ENCODE results near the gene DDAH1.

The DDAH1 gene

GRCh38 chr1:85406081-85406480, 58.9 kb downstream of the DDAH1 start:
- Mint-ChIP-seq H3K4me3 (no peak overlapping the region), H3K27ac (no peak overlapping the region), H3K9me3 (no peaks in the 10 kb centered on the region), H3K27me3 (peaks cover 4% of the 10 kb centered on the region), H3K4me1 (ENCODE audit: low read depth) (no peaks in the 10 kb centered on the region), H3K36me3 (ENCODE audit: low read depth) (no peaks in the 10 kb centered on the region)

DNA sequence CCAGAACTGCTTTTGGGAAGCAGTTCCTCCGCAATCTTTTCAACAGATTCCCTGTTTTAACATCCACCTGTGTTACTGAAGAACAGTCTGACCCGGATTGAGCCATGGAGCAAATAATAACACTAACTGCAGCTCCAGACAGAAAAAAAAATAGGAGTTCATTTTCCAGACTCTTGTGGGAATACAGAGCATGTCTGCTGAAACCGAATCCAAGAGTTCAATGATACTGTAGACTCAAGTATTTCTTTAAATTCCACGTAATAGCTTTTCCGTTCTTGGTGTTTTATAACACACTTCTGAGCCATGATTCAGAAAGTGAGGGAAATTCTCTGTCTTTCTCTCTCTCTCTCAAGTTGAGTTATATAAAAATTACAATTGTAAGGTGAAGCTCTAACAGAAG, 60.6 kb downstream of the DDAH1 start:
- Mint-ChIP-seq H3K36me3 (ENCODE audit: low read depth) (no peaks in the 10 kb centered on the region), H3K4me3 (no peak overlapping the region), H3K27me3 (peaks cover 4% of the 10 kb centered on the region), H3K4me1 (ENCODE audit: low read depth) (no peaks in the 10 kb centered on the region), H3K9me3 (no peaks in the 10 kb centered on the region), H3K27ac (no peak overlapping the region)

- Mint-ChIP-seq H3K27me3 (no peaks in the 10 kb centered on the region), H3K9me3 (no peaks in the 10 kb centered on the region), H3K36me3 (ENCODE audit: low read depth) (no peaks in the 10 kb centered on the region), H3K27ac (no peak overlapping the region), H3K4me3 (no peak overlapping the region), H3K4me1 (ENCODE audit: low read depth) (no peaks in the 10 kb centered on the region)
These were observed 66.4 kb downstream of the DDAH1 start for GRCh38 chr1:85398391-85399064.

- Mint-ChIP-seq H3K27me3 (no peaks in the 10 kb centered on the region), H3K9me3 (no peaks in the 10 kb centered on the region), H3K27ac (no peak overlapping the region), H3K4me3 (no peak overlapping the region), H3K36me3 (ENCODE audit: low read depth) (no peaks in the 10 kb centered on the region), H3K4me1 (ENCODE audit: low read depth) (no peaks in the 10 kb centered on the region)
These were observed 67.4 kb downstream of the DDAH1 start for GRCh38 chr1:85397490-85398032.

DNA sequence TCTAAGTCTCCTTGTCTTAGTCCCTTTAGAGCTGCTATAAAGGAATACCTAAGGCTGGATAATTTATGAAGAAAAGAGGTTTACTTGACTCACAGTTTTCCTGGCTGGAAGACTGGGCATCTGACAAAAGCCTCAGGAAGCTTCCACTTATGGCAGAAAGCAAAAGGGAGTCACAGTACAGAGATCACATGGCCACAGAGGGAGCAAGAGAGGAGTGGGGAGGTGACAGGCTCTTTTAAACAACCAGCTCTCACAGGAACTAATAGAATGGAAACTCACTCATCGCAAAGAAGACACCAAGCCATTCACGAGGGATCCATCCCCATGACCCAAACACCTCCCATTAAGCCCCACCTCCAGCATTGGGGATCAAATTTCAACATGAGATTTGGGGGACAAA, 68.8 kb downstream of the DDAH1 start:
- Mint-ChIP-seq H3K27me3 (no peaks in the 10 kb centered on the region), H3K4me3 (no peak overlapping the region), H3K36me3 (ENCODE audit: low read depth) (no peaks in the 10 kb centered on the region), H3K27ac (no peak overlapping the region), H3K9me3 (no peaks in the 10 kb centered on the region), H3K4me1 (ENCODE audit: low read depth) (no peaks in the 10 kb centered on the region)

DNA sequence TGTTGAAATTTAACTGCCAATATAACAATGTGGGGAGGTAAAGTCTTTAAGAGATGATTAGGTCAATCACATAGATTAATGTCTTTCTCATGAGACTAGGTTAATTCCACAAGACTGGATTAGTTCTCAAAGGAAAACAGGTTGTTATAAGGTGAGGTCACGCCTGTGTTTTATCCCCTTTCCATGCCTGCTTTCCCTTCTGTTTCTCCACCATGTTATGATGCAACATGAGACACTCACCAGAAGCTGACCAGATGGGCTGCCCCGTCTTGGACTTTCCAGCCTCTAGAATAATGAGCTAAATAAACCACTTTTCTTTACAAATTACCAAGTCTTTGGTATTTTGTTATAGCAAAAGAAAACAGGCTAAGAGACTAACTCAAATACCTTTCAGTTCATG, 70.8 kb downstream of the DDAH1 start:
- Mint-ChIP-seq H3K4me1 (ENCODE audit: low read depth) (no peaks in the 10 kb centered on the region), H3K27ac (no peak overlapping the region), H3K4me3 (no peak overlapping the region)

DNA sequence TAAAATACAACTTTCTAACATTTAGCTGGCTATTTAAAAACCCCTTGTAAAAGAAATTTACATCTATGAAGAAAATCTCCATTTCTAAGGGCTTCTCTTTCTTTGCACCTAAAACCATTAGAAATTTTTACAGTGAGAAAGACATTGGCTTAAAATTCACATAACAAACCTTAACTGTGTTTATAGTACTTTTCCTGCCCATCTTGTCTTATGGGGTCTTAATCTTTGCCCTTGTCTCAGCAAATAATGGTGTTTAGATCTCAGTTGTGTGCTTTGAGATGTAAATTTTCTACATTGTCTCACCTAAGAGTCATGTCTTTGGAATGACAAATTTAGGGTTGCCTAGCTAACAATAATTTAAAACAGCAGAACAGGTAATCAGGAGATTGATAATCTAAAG, 71.5 kb downstream of the DDAH1 start:
- H3K9me3 Mint-ChIP-seq: no peaks in the 10 kb centered on the region
- H3K4me3 Mint-ChIP-seq: no peak overlapping the region
- no peak overlapping the region for H3K27ac Mint-ChIP-seq
- no peaks in the 10 kb centered on the region for H3K4me1 Mint-ChIP-seq (ENCODE audit: low read depth)
- peaks cover 9% of the 10 kb centered on the region for H3K27me3 Mint-ChIP-seq
- no peaks in the 10 kb centered on the region for H3K36me3 Mint-ChIP-seq (ENCODE audit: low read depth)

More for the DNA sequence above, 70.8 kb downstream of the DDAH1 start:
- no peaks in the 10 kb centered on the region for H3K36me3 Mint-ChIP-seq (ENCODE audit: low read depth)
- H3K27me3 Mint-ChIP-seq: peaks cover 7% of the 10 kb centered on the region
- no peaks in the 10 kb centered on the region for H3K9me3 Mint-ChIP-seq

DNA sequence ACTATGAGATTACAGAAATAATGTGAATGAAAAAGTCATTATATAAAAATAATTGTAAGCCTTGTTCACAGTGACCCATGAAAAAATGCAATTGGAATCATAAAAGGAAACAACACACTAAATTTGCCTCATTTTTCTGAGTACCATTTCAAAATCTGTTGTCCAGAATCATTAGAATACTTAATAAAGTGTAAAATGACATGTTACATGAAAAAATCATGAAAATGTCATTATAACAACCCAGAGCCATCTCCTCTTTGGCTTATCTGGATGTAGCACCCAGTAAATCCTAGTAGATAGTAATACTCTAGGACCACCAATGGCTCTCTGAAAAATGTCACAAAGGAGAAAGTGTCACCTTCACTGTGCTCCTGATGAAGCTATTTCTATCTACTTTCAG, 76.5 kb downstream of the DDAH1 start:
- H3K9me3 Mint-ChIP-seq: peaks cover 10% of the 10 kb centered on the region
- no peak overlapping the region for H3K27ac Mint-ChIP-seq
- peaks cover 35% of the 10 kb centered on the region for H3K27me3 Mint-ChIP-seq
- no peaks in the 10 kb centered on the region for H3K36me3 Mint-ChIP-seq (ENCODE audit: low read depth)
- H3K4me1 Mint-ChIP-seq (ENCODE audit: low read depth): no peaks in the 10 kb centered on the region
- no peak overlapping the region for H3K4me3 Mint-ChIP-seq

DNA sequence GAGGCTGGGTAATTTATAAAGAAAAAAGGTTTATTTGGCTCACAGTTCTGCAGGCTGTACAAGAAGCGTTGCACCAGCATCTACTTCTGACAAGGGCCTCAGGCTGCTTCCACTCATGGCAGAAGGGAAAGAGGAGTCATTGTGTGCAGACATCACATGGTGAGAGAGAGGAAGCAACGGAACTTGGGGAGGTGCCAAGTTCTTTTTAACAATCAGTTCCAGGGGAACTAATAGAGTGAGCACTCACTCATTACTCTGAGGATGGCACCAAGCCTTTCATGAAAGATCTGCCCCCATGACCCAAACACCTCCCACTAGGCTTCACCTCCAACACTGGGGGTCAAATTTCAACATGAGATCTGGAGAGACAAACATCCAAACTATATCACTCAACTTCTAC, 77.2 kb downstream of the DDAH1 start:
- Mint-ChIP-seq H3K4me3 (no peak overlapping the region), H3K27me3 (peaks cover 39% of the 10 kb centered on the region), H3K9me3 (peaks cover 15% of the 10 kb centered on the region), H3K27ac (no peak overlapping the region), H3K36me3 (ENCODE audit: low read depth) (no peaks in the 10 kb centered on the region), H3K4me1 (ENCODE audit: low read depth) (no peaks in the 10 kb centered on the region)

DNA sequence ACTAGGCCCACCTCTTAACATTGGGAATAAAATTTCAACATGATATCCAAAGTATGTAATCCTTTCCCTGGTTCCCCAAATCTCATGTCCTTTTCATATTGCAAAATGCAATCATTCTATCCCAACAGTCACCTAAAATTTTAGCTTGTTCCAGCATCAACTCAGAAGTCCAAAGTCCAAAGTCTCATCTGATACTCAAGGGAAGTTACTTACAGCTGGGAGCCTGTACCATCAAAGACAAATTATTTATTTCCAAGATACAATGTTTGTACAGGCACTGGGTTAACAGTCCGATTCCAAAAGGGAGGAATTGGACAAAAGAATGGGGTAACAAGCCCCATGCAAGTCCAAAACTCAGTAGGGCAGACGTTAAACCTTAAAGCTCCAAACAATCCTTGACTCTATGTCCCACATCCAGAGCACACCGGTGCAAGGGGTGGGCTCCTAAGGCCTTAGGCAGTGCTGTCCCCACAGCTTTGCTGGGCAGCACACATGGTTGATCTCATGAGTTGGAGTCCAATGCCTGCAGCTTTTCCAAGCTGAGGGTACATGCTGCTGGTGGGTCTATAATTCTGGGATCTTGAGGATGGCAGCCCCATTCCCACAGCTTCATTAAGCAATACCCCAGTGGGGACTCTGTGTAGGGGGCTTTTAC, 78.8 kb downstream of the DDAH1 start:
- Mint-ChIP-seq H3K36me3 (ENCODE audit: low read depth) (no peaks in the 10 kb centered on the region), H3K4me3 (no peak overlapping the region), H3K27ac (no peak overlapping the region), H3K9me3 (peaks cover 17% of the 10 kb centered on the region), H3K27me3 (peaks cover 39% of the 10 kb centered on the region), H3K4me1 (ENCODE audit: low read depth) (no peaks in the 10 kb centered on the region)

DNA sequence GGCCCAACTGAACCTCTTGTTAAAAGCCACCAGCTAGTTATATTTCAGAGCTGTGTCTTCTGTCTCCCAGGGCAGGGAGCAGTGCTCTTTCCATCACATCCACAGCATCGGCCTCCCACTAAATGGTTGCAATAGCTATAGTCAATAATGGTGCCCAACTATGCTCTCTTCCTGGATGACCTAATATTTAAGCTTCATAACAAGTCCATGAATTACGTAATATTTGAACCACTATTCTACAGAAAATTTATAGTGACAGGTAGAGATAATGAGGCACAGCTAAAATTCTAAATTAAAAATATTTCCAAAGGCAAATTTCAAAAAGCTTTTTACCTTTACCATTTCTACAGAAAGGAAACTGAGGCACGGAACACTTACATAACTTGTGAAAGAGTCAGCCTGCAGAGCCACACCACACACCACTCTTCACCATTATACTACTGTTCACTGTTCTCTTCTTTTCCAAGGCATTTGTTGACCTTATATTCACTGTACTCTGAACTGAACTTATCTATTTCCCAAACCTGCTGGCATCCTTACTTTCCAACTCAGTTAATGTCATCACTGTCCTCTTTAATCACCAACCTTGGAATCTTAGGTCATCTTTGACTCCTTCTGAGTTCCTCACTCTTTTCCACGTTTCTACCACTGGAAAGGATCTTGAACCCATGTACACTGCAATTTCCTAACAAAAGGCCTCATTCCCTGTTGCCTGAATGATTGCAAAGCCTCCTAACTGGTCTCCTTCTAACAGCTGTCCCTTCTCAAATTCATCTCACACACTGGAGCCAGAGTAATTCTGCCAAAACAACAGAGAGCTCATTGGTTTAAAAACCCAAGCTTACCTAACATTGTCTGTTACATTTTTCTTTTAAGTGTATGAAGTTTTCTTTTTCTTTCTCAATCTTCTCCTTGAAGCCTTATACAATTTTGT, 85.5 kb downstream of the DDAH1 start:
- no peak overlapping the region for H3K27ac Mint-ChIP-seq
- no peak overlapping the region for H3K4me3 Mint-ChIP-seq
- H3K27me3 Mint-ChIP-seq: peaks cover 17% of the 10 kb centered on the region
- peaks cover 6% of the 10 kb centered on the region for H3K9me3 Mint-ChIP-seq
- H3K4me1 Mint-ChIP-seq (ENCODE audit: low read depth): no peaks in the 10 kb centered on the region
- no peaks in the 10 kb centered on the region for H3K36me3 Mint-ChIP-seq (ENCODE audit: low read depth)

- H3K4me1 Mint-ChIP-seq (ENCODE audit: low read depth): no peaks in the 10 kb centered on the region
- H3K4me3 Mint-ChIP-seq: no peak overlapping the region
- H3K27ac Mint-ChIP-seq: no peak overlapping the region
- H3K36me3 Mint-ChIP-seq (ENCODE audit: low read depth): no peaks in the 10 kb centered on the region
- H3K27me3 Mint-ChIP-seq: peaks cover 17% of the 10 kb centered on the region
- peaks cover 6% of the 10 kb centered on the region for H3K9me3 Mint-ChIP-seq
These were observed 86.4 kb downstream of the DDAH1 start for GRCh38 chr1:85378534-85378933.

DNA sequence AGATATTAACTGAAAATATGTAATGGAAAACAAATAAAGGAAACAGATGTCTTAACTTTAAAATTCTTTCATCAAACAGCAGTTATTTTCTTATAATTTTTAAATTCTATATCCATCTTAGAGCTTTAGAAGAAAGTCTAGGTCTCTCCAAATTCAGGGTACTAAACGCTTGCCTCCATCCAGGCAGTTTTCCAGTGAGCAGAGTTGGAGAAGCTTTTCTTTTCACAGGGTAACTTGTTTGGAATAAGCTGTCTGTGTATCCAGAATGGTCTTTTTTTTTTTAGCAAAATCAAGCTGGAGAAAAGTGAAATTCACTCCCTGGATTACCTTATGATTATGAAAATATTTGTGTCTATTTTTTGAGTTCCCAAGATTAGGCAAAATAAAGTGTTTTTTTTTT, 88.6 kb downstream of the DDAH1 start:
- Mint-ChIP-seq H3K9me3 (no peaks in the 10 kb centered on the region), H3K4me3 (no peak overlapping the region), H3K36me3 (ENCODE audit: low read depth) (no peaks in the 10 kb centered on the region), H3K27ac (no peak overlapping the region), H3K27me3 (peaks cover 18% of the 10 kb centered on the region), H3K4me1 (ENCODE audit: low read depth) (no peaks in the 10 kb centered on the region)

DNA sequence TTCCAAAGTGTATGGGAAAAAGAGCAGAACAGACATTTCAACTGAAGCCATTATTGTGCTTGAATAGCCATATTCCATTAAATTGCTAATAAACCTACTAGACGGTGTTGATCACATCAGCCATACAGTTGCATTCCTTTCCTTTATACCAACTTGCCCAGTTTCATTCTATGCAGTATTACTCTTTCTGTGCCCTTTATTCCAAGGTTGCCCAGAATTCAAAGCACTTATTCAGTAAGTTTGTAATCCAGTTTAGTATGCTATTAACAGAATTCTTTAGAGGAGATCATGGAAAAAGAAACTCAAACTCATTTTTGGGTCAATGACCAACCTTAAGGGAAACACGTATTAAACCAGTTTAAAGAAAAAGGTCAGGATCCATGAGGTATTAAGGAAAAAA, 89.5 kb downstream of the DDAH1 start:
- Mint-ChIP-seq H3K4me1 (ENCODE audit: low read depth) (no peaks in the 10 kb centered on the region), H3K4me3 (no peak overlapping the region), H3K36me3 (ENCODE audit: low read depth) (no peaks in the 10 kb centered on the region), H3K27ac (no peak overlapping the region), H3K9me3 (no peaks in the 10 kb centered on the region), H3K27me3 (peaks cover 18% of the 10 kb centered on the region)

DNA sequence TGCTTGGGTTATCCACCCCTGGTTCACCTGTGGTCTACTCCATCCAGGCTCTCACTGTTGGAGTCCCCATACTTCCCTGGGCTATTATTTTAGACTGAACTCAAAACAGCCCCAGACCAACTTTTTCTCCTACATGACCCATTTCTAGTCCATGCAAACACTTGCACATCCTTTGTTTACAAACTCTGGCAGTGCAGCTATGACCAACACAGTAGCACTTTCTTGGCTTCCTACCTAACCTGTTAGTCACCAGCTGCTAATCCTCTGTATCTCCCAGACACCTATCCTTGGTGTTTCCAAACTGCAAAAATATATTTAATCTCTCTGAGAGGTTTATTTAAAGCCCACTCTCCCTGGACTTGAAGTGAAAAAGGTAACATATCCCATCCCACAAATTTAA, 90.8 kb downstream of the DDAH1 start:
- Mint-ChIP-seq H3K4me3 (no peak overlapping the region), H3K36me3 (ENCODE audit: low read depth) (no peaks in the 10 kb centered on the region), H3K4me1 (ENCODE audit: low read depth) (no peaks in the 10 kb centered on the region), H3K27me3 (peaks cover 18% of the 10 kb centered on the region), H3K27ac (no peak overlapping the region), H3K9me3 (no peaks in the 10 kb centered on the region)
